Activated T-cell treated with anti-CD3 and anti-CD28 coated beads for 4 hours (primary cell): ENCODE data around the gene AMIGO2.

Source experiments
- DNase-seq: peaks from one replicate; pipeline ENCODE4 v3.0.0-alpha.2; 2020

AMIGO2 gene

DNA sequence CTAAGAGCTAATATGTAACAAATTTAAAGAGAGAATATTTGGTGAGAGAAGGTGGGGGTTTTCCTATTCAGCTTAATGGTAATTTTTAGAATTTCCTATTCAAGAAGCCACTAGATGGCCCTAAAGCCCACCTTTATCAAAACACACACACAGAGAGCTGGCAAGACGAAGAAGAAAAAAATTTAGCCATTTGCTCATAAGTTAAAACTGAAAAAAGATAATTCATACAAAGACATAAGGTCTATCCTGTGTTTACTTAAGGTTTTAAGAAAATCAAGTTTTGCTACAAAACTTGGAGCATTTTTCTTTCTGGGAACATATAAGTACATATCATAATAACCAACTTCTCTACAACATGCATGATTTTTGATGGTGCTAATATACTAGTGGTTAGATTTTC lies 47.1 kb downstream of the AMIGO2 start:
- DNase-seq, result no peak

DNA sequence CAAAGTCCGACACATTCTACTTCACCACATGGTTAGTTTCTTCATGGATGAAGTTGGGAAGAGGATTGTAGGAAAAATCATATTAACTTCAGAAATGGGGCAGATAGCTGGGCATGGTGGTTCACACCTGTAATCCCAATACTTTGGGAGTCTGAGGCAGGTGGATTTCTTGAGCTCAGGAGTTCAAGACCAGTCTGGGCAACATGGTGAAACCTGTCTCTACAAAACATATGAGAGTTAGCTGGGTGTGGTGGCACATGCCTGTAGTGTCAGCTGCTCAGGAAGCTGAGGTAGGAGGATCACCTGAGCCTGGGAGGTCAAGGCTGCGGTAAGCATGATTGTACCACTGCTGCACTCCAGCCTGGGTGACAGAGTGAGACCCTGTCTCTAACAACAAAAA lies 49.9 kb downstream of the AMIGO2 start:
- no peak for DNase-seq

DNA sequence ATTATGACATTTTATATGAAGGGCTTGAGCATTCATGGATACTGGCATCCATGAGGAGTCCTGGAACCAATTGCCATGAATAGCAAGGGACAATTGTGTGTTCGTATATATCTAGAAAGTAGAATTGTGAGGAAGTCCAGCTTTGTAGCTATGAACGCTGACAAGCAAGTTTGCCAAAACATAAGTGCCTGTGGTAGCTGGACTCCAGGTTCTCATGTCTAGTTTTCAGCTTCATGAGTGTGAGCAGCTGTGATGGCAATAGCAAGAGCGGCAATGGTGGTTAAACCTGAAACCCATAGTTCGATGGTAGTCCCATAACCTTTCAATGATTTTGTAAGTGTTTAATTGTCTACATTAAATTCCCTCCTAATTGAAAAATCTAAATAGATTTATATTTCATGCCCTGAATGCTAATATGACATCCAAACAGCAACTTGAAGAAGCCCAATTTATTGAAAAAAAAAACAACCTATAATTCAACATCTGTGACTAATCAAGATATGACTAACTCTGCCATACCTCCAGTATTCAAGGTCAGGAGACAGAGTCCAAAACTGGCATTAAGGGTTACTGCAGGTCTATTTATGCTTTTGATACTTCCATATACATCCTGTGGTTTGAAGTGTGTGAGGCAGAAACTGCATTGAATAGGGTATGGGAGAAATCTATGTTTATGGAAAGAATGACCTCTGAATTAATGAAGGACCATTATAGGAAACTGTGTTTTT lies 50.6 kb downstream of the AMIGO2 start:
- no peak for DNase-seq

DNA sequence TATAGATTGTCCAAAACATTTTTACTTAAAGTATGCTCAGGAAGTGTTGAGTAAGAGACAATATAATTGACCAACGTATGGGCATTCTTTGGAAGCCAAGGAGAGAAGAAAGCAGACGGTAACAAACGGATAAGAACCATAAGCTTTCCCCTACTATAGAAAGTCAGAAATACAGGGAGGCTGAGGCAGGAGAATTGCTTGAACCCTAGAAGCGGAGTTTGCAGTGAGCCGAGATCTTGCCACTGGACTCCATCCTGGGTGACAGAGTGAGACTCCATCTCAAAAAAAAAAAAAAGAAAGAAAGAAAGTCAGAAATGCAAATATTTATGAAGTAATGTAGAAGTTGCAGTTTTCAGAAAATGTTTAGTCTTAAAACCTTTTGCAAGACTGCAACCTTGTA lies 51.6 kb downstream of the AMIGO2 start:
- no peak for DNase-seq
